ENCODE results near the gene MYB. TPM values are rescaled to one million over a fixed set of nuclear protein-coding genes. Genes with fewer than 3 reads are reported as not detected.

Gene MYB
- total RNA-seq, 2 donors from 2014 or later, result 29.9 to 81.5 TPM

GRCh38 chr6:135188718-135189117, 7.6 kb downstream of the MYB start:
- no peak overlapping the region for H3K4me3 Mint-ChIP-seq
- peaks cover 88% of the 10 kb centered on the region for H3K36me3 Mint-ChIP-seq (ENCODE audit: low read depth)
- peaks cover 5% of the 10 kb centered on the region for H3K27me3 Mint-ChIP-seq
- ATAC-seq (replicated peaks), result no peak
- no peaks in the 10 kb centered on the region for H3K9me3 Mint-ChIP-seq
- peaks cover 12% of the 10 kb centered on the region for H3K4me1 Mint-ChIP-seq
- H3K27ac Mint-ChIP-seq, result no peak overlapping the region

GRCh38 chr6:135189344-135189743, 8.2 kb downstream of the MYB start:
- no peak for ATAC-seq (replicated peaks)
- no peak overlapping the region for H3K27ac Mint-ChIP-seq
- no peak overlapping the region for H3K4me3 Mint-ChIP-seq
- peaks cover 5% of the 10 kb centered on the region for H3K27me3 Mint-ChIP-seq
- H3K36me3 Mint-ChIP-seq (ENCODE audit: low read depth), result peaks cover 93% of the 10 kb centered on the region
- H3K4me1 Mint-ChIP-seq, result peaks cover 12% of the 10 kb centered on the region
- H3K9me3 Mint-ChIP-seq, result no peaks in the 10 kb centered on the region

GRCh38 chr6:135191508-135192255, 10.6 kb downstream of the MYB start:
- H3K27me3 Mint-ChIP-seq, result peaks cover 5% of the 10 kb centered on the region
- peaks cover 98% of the 10 kb centered on the region for H3K36me3 Mint-ChIP-seq (ENCODE audit: low read depth)
- peaks cover 19% of the 10 kb centered on the region for H3K4me1 Mint-ChIP-seq
- H3K27ac Mint-ChIP-seq, result no peak overlapping the region
- no peaks in the 10 kb centered on the region for H3K9me3 Mint-ChIP-seq
- H3K4me3 Mint-ChIP-seq, result no peak overlapping the region
- ATAC-seq (replicated peaks), result no peak

- Mint-ChIP-seq H3K27me3 (peaks cover 5% of the 10 kb centered on the region), H3K4me1 (peaks cover 27% of the 10 kb centered on the region), H3K9me3 (no peaks in the 10 kb centered on the region), H3K27ac (no peak overlapping the region), H3K36me3 (ENCODE audit: low read depth) (peaks cover 98% of the 10 kb centered on the region), H3K4me3 (no peak overlapping the region)
- no peak for ATAC-seq (replicated peaks)
Observed at GRCh38 chr6:135192256-135193174, 11.4 kb downstream of the MYB start.

- H3K27me3 Mint-ChIP-seq, result peaks cover 5% of the 10 kb centered on the region
- H3K27ac Mint-ChIP-seq, result no peak overlapping the region
- no peak overlapping the region for H3K4me3 Mint-ChIP-seq
- H3K36me3 Mint-ChIP-seq (ENCODE audit: low read depth), result peaks cover 98% of the 10 kb centered on the region
- peaks cover 28% of the 10 kb centered on the region for H3K4me1 Mint-ChIP-seq
- no peaks in the 10 kb centered on the region for H3K9me3 Mint-ChIP-seq
- ATAC-seq (replicated peaks), result no peak
Observed at GRCh38 chr6:135193221-135193620, 12.1 kb downstream of the MYB start.

GRCh38 chr6:135195041-135195440, 13.9 kb downstream of the MYB start:
- Mint-ChIP-seq H3K9me3 (no peaks in the 10 kb centered on the region), H3K27ac (no peak overlapping the region), H3K4me3 (no peak overlapping the region), H3K27me3 (no peaks in the 10 kb centered on the region), H3K36me3 (ENCODE audit: low read depth) (peaks cover 96% of the 10 kb centered on the region), H3K4me1 (peaks cover 20% of the 10 kb centered on the region)
- ATAC-seq (replicated peaks), result no peak

- Mint-ChIP-seq H3K4me3 (no peak overlapping the region), H3K4me1 (peaks cover 20% of the 10 kb centered on the region), H3K27ac (peak overlapping the region; percentile 9), H3K36me3 (ENCODE audit: low read depth) (peaks cover 96% of the 10 kb centered on the region), H3K9me3 (no peaks in the 10 kb centered on the region), H3K27me3 (no peaks in the 10 kb centered on the region)
- ATAC-seq (replicated peaks), result no peak
Observed at GRCh38 chr6:135195522-135195921, 14.4 kb downstream of the MYB start.

GRCh38 chr6:135196739-135197510, 15.8 kb downstream of the MYB start:
- Mint-ChIP-seq H3K27me3 (no peaks in the 10 kb centered on the region), H3K36me3 (ENCODE audit: low read depth) (peaks cover 93% of the 10 kb centered on the region), H3K4me1 (peaks cover 20% of the 10 kb centered on the region), H3K9me3 (no peaks in the 10 kb centered on the region), H3K4me3 (peak overlapping the region; percentile 72), H3K27ac (peak overlapping the region; percentile 94)
- ATAC-seq (replicated peaks), result peak; percentile 91

GRCh38 chr6:135202836-135203235, 21.7 kb downstream of the MYB start:
- Mint-ChIP-seq H3K4me1 (no peaks in the 10 kb centered on the region), H3K27me3 (no peaks in the 10 kb centered on the region), H3K4me3 (no peak overlapping the region), H3K9me3 (no peaks in the 10 kb centered on the region), H3K27ac (no peak overlapping the region), H3K36me3 (ENCODE audit: low read depth) (peaks cover 73% of the 10 kb centered on the region)
- no peak for ATAC-seq (replicated peaks)

GRCh38 chr6:135204951-135205350, 23.8 kb downstream of the MYB start:
- no peaks in the 10 kb centered on the region for H3K4me1 Mint-ChIP-seq
- H3K27ac Mint-ChIP-seq, result no peak overlapping the region
- no peaks in the 10 kb centered on the region for H3K9me3 Mint-ChIP-seq
- H3K27me3 Mint-ChIP-seq, result no peaks in the 10 kb centered on the region
- no peak overlapping the region for H3K4me3 Mint-ChIP-seq
- H3K36me3 Mint-ChIP-seq (ENCODE audit: low read depth), result peaks cover 69% of the 10 kb centered on the region
- no peak for ATAC-seq (replicated peaks)

- peak overlapping the region; percentile 92 for H3K27ac Mint-ChIP-seq
- ATAC-seq (replicated peaks), result no peak
- peaks cover 23% of the 10 kb centered on the region for H3K4me1 Mint-ChIP-seq
- no peaks in the 10 kb centered on the region for H3K27me3 Mint-ChIP-seq
- peaks cover 64% of the 10 kb centered on the region for H3K36me3 Mint-ChIP-seq (ENCODE audit: low read depth)
- no peaks in the 10 kb centered on the region for H3K9me3 Mint-ChIP-seq
- H3K4me3 Mint-ChIP-seq, result peak overlapping the region; percentile 64
Observed at GRCh38 chr6:135209803-135210202, 28.7 kb downstream of the MYB start.

GRCh38 chr6:135210632-135211305, 29.7 kb downstream of the MYB start:
- no peaks in the 10 kb centered on the region for H3K27me3 Mint-ChIP-seq
- peak overlapping the region; percentile 64 for H3K4me3 Mint-ChIP-seq
- peak; percentile 74 for ATAC-seq (replicated peaks)
- H3K9me3 Mint-ChIP-seq, result no peaks in the 10 kb centered on the region
- peak overlapping the region; percentile 92 for H3K27ac Mint-ChIP-seq
- peaks cover 23% of the 10 kb centered on the region for H3K4me1 Mint-ChIP-seq
- H3K36me3 Mint-ChIP-seq (ENCODE audit: low read depth), result peaks cover 54% of the 10 kb centered on the region

- Mint-ChIP-seq H3K36me3 (ENCODE audit: low read depth) (peaks cover 53% of the 10 kb centered on the region), H3K27ac (peak overlapping the region; percentile 92), H3K4me1 (peaks cover 23% of the 10 kb centered on the region), H3K27me3 (no peaks in the 10 kb centered on the region), H3K9me3 (no peaks in the 10 kb centered on the region), H3K4me3 (peak overlapping the region; percentile 64)
- no peak for ATAC-seq (replicated peaks)
Observed at GRCh38 chr6:135211306-135211702, 30.2 kb downstream of the MYB start.

All from activated T-helper 17 cell treated with anti-CD3 and anti-CD28 coated beads, Interleukin-2, amount 50 U/mL, for 72 hours (primary cell).